K562 (cell line): ENCODE measurements around the gene RASIP1. TPM values are rescaled to one million over a fixed set of nuclear protein-coding genes. Genes with fewer than 3 reads are reported as not detected.
A peak's percentile ranks its signal among the peaks of the same experiment; 100 is the strongest.

Experiments
- ARID1B ChIP-seq: fragments of 450-650 bp; IDR thresholded peaks from 2 replicates; pipeline ENCODE4 v1.6.1; 2016; ENCODE audit warnings: antibody characterized with exemption, mild to moderate bottlenecking, inconsistent platforms
- ARID4B ChIP-seq: sonication (generic); formaldehyde crosslinking; IDR thresholded peaks from 2 replicates; pipeline ENCODE4 v1.8.0; 2022; ENCODE audit warnings: mild to moderate bottlenecking, missing genetic modification reagents
- ATF7 ChIP-seq: fragments of 450-650 bp; IDR thresholded peaks from 2 replicates; pipeline ENCODE4 v1.7.1; 2014; ENCODE audit warnings: mild to moderate bottlenecking, moderate library complexity
- DACH1 ChIP-seq: fragments of 450-650 bp; IDR thresholded peaks from 2 replicates; pipeline ENCODE4 v1.6.1; 2018; ENCODE audit not compliant: partially characterized antibody
- HDAC1 ChIP-seq, 2 experiments: fragments of 450-650 bp; IDR thresholded peaks; 2 replicates each; pipeline ENCODE4 v1.6.1; 2016 to 2017; ENCODE audit warnings: inconsistent platforms in 1 of 2, mild to moderate bottlenecking in 1 of 2, moderate library complexity in 1 of 2
- NCOA2 ChIP-seq, 2 experiments: fragments of 450-650 bp; IDR thresholded peaks; 2 replicates each; pipeline ENCODE4 v1.6.1; 2018; ENCODE audit warnings: mild to moderate bottlenecking in 2 of 2, moderate library complexity in 1 of 2; ENCODE audit not compliant: partially characterized antibody in 2 of 2
- PHTF2 ChIP-seq: fragments of 250-450 bp; sonication (Bioruptor Pico); IDR thresholded peaks from 2 replicates; pipeline ENCODE4 v1.5.0; 2021; ENCODE audit warnings: mild to moderate bottlenecking
- PRMT5 ChIP-seq: sonication (generic); formaldehyde crosslinking; IDR thresholded peaks from 2 replicates; pipeline ENCODE4 v1.5.0; 2020; ENCODE audit warnings: missing genetic modification reagents
- RAD21 ChIP-seq, 2 experiments: fragments of 250-450 bp in 1 of 2; fragments of 450-650 bp in 1 of 2; sonication (Bioruptor Pico) in 1 of 2; formaldehyde crosslinking in 1 of 2; IDR thresholded peaks in 1 of 2; conservative IDR thresholded peaks in 1 of 2; 2 replicates each; pipeline versions ENCODE4 v1.4.0 to v1.8.0; 2020 to 2022; ENCODE audit warnings: mild to moderate bottlenecking in 2 of 2, moderate library complexity in 1 of 2
- RBM15 ChIP-seq: fragments of 200-400 bp; formaldehyde crosslinking; IDR thresholded peaks from 2 replicates; pipeline ENCODE4 v1.6.1; 2018; ENCODE audit warnings: mild to moderate bottlenecking, low read length, moderate library complexity; ENCODE audit not compliant: insufficient read depth
- RBM17 ChIP-seq: fragments of 200-400 bp; formaldehyde crosslinking; IDR thresholded peaks from 2 replicates; pipeline ENCODE4 v1.6.1; 2017; ENCODE audit warnings: low read depth, mild to moderate bottlenecking, low read length, borderline replicate concordance
- STAT5A ChIP-seq: IDR thresholded peaks from 2 replicates; pipeline ENCODE4 v1.6.1; 2012; ENCODE audit warnings: low read length, inconsistent platforms, borderline replicate concordance
- TCFL5 ChIP-seq: fragments of 250-450 bp; sonication (Bioruptor Pico); conservative IDR thresholded peaks from 2 replicates; pipeline ENCODE4 v1.6.1; 2021; ENCODE audit warnings: mild to moderate bottlenecking, moderate library complexity, matching md5 sums
- XRCC3 ChIP-seq: fragments of 450-650 bp; IDR thresholded peaks from 2 replicates; pipeline ENCODE4 v1.6.1; 2017; ENCODE audit warnings: mild to moderate bottlenecking, moderate library complexity
- polyA plus RNA-seq, 8 experiments: library from polyadenylated mRNA; depleted of rRNA in 4 of 8; stranded (reverse) in 5 of 8; unstranded in 3 of 8; fragments of >200 nt; fragmentation: Nextera tagmentation in 2 of 8; fragmentation: Illumina TruSeq in 1 of 8; extraction: Ambion mirVana in 2 of 8; extraction: Trizol in 1 of 8; gene quantifications; 2 replicates each; pipeline versions ENCODE4 v1.2.1 to v1.2.3, GENCODE V29; 2011 to 2014; ENCODE audit warnings: inconsistent platforms in 1 of 8, missing spikeins in 1 of 8
- total RNA-seq, 7 experiments: library from RNA; depleted of rRNA in 6 of 7; stranded (reverse); fragments of >200 nt in 6 of 7; fragmentation: Illumina TruSeq in 2 of 7; extraction: Trizol in 2 of 7; gene quantifications; 2 replicates each; pipeline versions ENCODE4 v1.2.1 to v1.2.3, GENCODE V29; 2011 to 2021; ENCODE audit warnings: low replicate concordance in 1 of 7
- TF ChIP-seq, protein P1 (sequence below): fragments of 250-450 bp; sonication (Bioruptor Pico); IDR thresholded peaks from 2 replicates; pipeline ENCODE4 v1.5.0; 2021
- TF ChIP-seq, protein P2 (sequence below), 3 experiments: fragments of 200-800 bp in 1 of 3; sonication (Bioruptor generic) in 1 of 3; sonication (generic) in 1 of 3; formaldehyde crosslinking in 1 of 3; IDR thresholded peaks; 2 replicates each; pipeline versions ENCODE4 v1.6.1 to v1.8.0; 2016 to 2022; ENCODE audit warnings: mild to moderate bottlenecking in 2 of 3, missing compliant biosample characterization in 2 of 3, missing genetic modification characterization in 2 of 3, missing genetic modification reagents in 1 of 3
- TF ChIP-seq, protein P3 (sequence below): fragments of 450-650 bp; IDR thresholded peaks from 2 replicates; pipeline ENCODE4 v1.6.1; 2016; ENCODE audit warnings: borderline replicate concordance

RASIP1 gene
- total and polyA plus RNA-seq, 9 of the 15 experiments (the other 6 are each of a cell fraction or from before 2014, with no cell fraction given) = 0.20 to 4.7 (median 1.5) TPM

DNA sequence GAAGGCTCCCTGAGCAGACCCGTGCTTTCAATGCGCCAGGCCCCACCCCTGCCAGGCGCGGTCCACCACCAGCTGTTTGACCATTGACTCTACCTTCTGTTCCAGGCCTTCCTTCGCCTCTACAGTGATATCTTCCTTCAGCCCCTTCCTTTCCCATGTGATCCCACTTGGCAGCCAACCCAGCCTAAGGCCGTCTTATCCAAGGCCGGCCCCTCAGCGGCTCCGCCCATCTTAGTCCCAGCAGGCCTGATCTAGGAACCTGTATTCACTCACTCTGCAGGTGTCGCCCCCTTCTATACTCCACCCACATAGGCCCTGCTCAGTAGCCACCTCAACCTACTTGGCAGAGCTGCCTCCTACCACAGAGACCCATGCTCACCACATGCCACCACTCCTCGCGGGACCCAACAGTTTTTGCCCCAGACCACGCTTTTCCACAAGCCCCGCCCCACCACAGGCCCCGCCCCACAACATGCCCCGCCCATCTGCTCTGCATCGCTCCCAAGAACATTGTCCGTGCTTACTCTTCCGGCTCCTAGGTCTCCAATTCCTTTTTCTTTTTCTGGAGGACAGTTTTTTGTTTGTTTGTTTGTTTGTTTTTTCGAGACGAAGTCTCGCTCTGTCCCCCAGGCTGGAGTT is 2.9 kb downstream of the RASIP1 start (continued):
- TF ChIP-seq, protein P1, sequence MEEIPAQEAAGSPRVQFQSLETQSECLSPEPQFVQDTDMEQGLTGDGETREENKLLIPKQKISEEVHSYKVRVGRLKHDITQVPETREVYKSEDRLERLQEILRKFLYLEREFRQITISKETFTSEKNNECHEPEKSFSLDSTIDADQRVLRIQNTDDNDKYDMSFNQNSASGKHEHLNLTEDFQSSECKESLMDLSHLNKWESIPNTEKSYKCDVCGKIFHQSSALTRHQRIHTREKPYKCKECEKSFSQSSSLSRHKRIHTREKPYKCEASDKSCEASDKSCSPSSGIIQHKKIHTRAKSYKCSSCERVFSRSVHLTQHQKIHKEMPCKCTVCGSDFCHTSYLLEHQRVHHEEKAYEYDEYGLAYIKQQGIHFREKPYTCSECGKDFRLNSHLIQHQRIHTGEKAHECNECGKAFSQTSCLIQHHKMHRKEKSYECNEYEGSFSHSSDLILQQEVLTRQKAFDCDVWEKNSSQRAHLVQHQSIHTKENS (CRISPR knock-in tag) = no peak
- TF ChIP-seq PRMT5 (CRISPR knock-in tag) (no peak), XRCC3 (no peak), RBM15 (no peak), ARID1B (0 out of 2 replicates have a peak, but pooled peaks have one; percentile 11), NCOA2 (IDR thresholded peaks at IDR 0.05; ENCODE audit: partially characterized antibody in 2 of 2) (no peak), ATF7 (peak; percentile 24; the same call in 1 of the 2 replicates), RBM17 (no peak), TCFL5 (CRISPR knock-in tag) (no peak), ARID4B (CRISPR knock-in tag) (0 out of 2 replicates have a peak, but pooled peaks have one; percentile 37), STAT5A (no peak), DACH1 (peak; percentile 78), PHTF2 (CRISPR knock-in tag) (no peak), RAD21 (CRISPR knock-in tag; conservative IDR thresholded peaks at IDR 0.05 in 1 of 2, IDR thresholded peaks at IDR 0.05 in 1 of 2) (no peak), HDAC1 (IDR thresholded peaks at IDR 0.05) (peak in 1 of 2 experiments; percentile 92; a peak in 2 of 4 replicates)
- TF ChIP-seq, protein P2, sequence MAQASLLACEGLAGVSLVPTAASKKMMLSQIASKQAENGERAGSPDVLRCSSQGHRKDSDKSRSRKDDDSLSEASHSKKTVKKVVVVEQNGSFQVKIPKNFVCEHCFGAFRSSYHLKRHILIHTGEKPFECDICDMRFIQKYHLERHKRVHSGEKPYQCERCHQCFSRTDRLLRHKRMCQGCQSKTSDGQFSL (CRISPR knock-in tag; IDR thresholded peaks at IDR 0.05) = no peak
- TF ChIP-seq, protein P2 (tag; IDR thresholded peaks at IDR 0.05) = no peak
- TF ChIP-seq, protein P3, sequence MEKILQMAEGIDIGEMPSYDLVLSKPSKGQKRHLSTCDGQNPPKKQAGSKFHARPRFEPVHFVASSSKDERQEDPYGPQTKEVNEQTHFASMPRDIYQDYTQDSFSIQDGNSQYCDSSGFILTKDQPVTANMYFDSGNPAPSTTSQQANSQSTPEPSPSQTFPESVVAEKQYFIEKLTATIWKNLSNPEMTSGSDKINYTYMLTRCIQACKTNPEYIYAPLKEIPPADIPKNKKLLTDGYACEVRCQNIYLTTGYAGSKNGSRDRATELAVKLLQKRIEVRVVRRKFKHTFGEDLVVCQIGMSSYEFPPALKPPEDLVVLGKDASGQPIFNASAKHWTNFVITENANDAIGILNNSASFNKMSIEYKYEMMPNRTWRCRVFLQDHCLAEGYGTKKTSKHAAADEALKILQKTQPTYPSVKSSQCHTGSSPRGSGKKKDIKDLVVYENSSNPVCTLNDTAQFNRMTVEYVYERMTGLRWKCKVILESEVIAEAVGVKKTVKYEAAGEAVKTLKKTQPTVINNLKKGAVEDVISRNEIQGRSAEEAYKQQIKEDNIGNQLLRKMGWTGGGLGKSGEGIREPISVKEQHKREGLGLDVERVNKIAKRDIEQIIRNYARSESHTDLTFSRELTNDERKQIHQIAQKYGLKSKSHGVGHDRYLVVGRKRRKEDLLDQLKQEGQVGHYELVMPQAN = peak; percentile 85; the same call in 1 of the 2 replicates
